RPMI7951 (cell line): ENCODE data around the gene SLC31A1. TPM values are rescaled to one million over a fixed set of nuclear protein-coding genes. Genes with fewer than 3 reads are reported as not detected.

ENCODE experiments used
- DNase-seq: peaks from one replicate; pipeline ENCODE4 v3.0.0-alpha.2; 2012; ENCODE audit warnings: low read depth
- total RNA-seq: library from RNA; depleted of rRNA; stranded (reverse); fragments of >200 nt; shearing (Covaris generic); gene quantifications from 2 replicates; pipeline ENCODE4 v1.2.3, GENCODE V29; 2014; rRNA removed

Gene SLC31A1
- total RNA-seq, 1 experiment from 2014 or later = 14.9 TPM

- DNase-seq = no peak
Measured at GRCh38 chr9:113302792-113303418, 81.6 kb downstream of the SLC31A1 start, which contains the start of gene RNF183. Gene RNF183 (minus strand): TSS chr9:113303376. CDS start chr9:113298184, 5,192 bp downstream.

GRCh38 chr9:113306566-113306965 is 85.2 kb downstream of the SLC31A1 start:
- no peak for DNase-seq

- no peak for DNase-seq
Measured at GRCh38 chr9:113307396-113307975, 86.1 kb downstream of the SLC31A1 start.

GRCh38 chr9:113309204-113309813 is 88.0 kb downstream of the SLC31A1 start:
- DNase-seq = peak; percentile 36

GRCh38 chr9:113310538-113310937 is 89.2 kb downstream of the SLC31A1 start:
- no peak for DNase-seq

- no peak for DNase-seq
Measured at GRCh38 chr9:113311961-113312360, 90.6 kb downstream of the SLC31A1 start.

- no peak for DNase-seq
Measured at GRCh38 chr9:113313261-113313660, 91.9 kb downstream of the SLC31A1 start.

Other genes starting within 250 kb of the SLC31A1 start
- 1.8 and 4.2 TPM in 2 replicates for gene ZNF883, start 209.4 kb upstream of the SLC31A1 start, total RNA-seq
- gene ZFP37, start 164.8 kb upstream of the SLC31A1 start, total RNA-seq = 5.1 and 6.0 TPM in 2 replicates
- 11.4 and 13.3 TPM in 2 replicates for gene SLC31A2, start 70.5 kb upstream of the SLC31A1 start, total RNA-seq
- gene FKBP15, start 267 bp upstream of the SLC31A1 start, total RNA-seq = 15.0 and 19.1 TPM in 2 replicates
- 42.1 and 57.9 TPM in 2 replicates for gene CDC26, start 54.0 kb downstream of the SLC31A1 start, total RNA-seq
- 35.8 and 40.4 TPM in 2 replicates for gene PRPF4, start 54.1 kb downstream of the SLC31A1 start, total RNA-seq
- gene RNF183, start 81.8 kb downstream of the SLC31A1 start, total RNA-seq = not detected in 2 replicates
- gene WDR31, start 118.7 kb downstream of the SLC31A1 start, total RNA-seq = 0.39 and 0.72 TPM in 2 replicates
- gene BSPRY, start 128.0 kb downstream of the SLC31A1 start, total RNA-seq = not detected in 2 replicates
- 5.3 and 10.1 TPM in 2 replicates for gene HDHD3, start 155.4 kb downstream of the SLC31A1 start, total RNA-seq
- 11.9 and 12.5 TPM in 2 replicates for gene ALAD, start 179.7 kb downstream of the SLC31A1 start, total RNA-seq
- gene POLE3, start 189.1 kb downstream of the SLC31A1 start, total RNA-seq = 86.3 and 87.6 TPM in 2 replicates
- gene C9orf43, start 189.2 kb downstream of the SLC31A1 start, total RNA-seq = 0.12 and 0.49 TPM in 2 replicates
- 168 and 200 TPM in 2 replicates for gene RGS3, start 242.2 kb downstream of the SLC31A1 start, total RNA-seq